Type B pancreatic cell (in vitro differentiated cells): Measurements from ENCODE around the gene ZFAND2B. TPM values are rescaled to one million over a fixed set of nuclear protein-coding genes. Genes with fewer than 3 reads are reported as not detected.

ENCODE experiments used
- DNase-seq: peaks from one replicate; pipeline ENCODE4 v3.0.0; 2021; ENCODE audit warnings: mixed read lengths; ENCODE audit not compliant: unreplicated experiment; ENCODE audit errors: extremely low spot score
- H3K27ac Mint-ChIP-seq: 2 replicates; pipeline ENCODE4 v1.8.0; 2021; ENCODE audit warnings: mild to moderate bottlenecking, mixed read lengths
- H3K27me3 Mint-ChIP-seq: 2 replicates; pipeline ENCODE4 v1.8.0; 2021; ENCODE audit warnings: mixed read lengths
- H3K36me3 Mint-ChIP-seq: 2 replicates; pipeline ENCODE4 v1.8.0; 2021; ENCODE audit warnings: mixed read lengths
- H3K4me1 Mint-ChIP-seq: one replicate; pipeline ENCODE4 v1.8.0; 2021; ENCODE audit warnings: mixed read lengths; ENCODE audit not compliant: unreplicated experiment
- H3K4me3 Mint-ChIP-seq: 2 replicates; pipeline ENCODE4 v1.8.0; 2021; ENCODE audit warnings: mild to moderate bottlenecking, mixed read lengths
- H3K9me3 Mint-ChIP-seq: 2 replicates; pipeline ENCODE4 v1.8.0; 2021; ENCODE audit warnings: mixed read lengths
- CTCF ChIP-seq: fragments of 200-600 bp; sonication (generic); conservative IDR thresholded peaks from 2 replicates; pipeline ENCODE4 v1.5.0; 2021; ENCODE audit warnings: antibody characterized with exemption, mild to moderate bottlenecking
- total RNA-seq: library from RNA; stranded (reverse); gene quantifications from 2 replicates; pipeline ENCODE4 v1.2.1, GENCODE V29; 2021; ENCODE audit warnings: low replicate concordance

Gene ZFAND2B
- total RNA-seq, 1 donor from 2014 or later: 25.9 TPM

- no peak overlapping the region for H3K4me3 Mint-ChIP-seq
- H3K27ac Mint-ChIP-seq: no peak overlapping the region
- peaks cover 9% of the 10 kb centered on the region for H3K27me3 Mint-ChIP-seq
Measured at GRCh38 chr2:219204425-219205164, 2.0 kb upstream of the ZFAND2B start.

GRCh38 chr2:219205165-219205538, 1.4 kb upstream of the ZFAND2B start:
- H3K9me3 Mint-ChIP-seq: no peaks in the 10 kb centered on the region
- H3K36me3 Mint-ChIP-seq: no peaks in the 10 kb centered on the region
- TF ChIP-seq CTCF: no peak
- H3K27me3 Mint-ChIP-seq: peaks cover 8% of the 10 kb centered on the region
- H3K4me3 Mint-ChIP-seq: peak overlapping the region; percentile 51
- no peak for DNase-seq
- no peak overlapping the region for H3K27ac Mint-ChIP-seq
- H3K4me1 Mint-ChIP-seq: peaks cover 18% of the 10 kb centered on the region

More at GRCh38 chr2:219204425-219205164, 2.0 kb upstream of the ZFAND2B start:
- no peaks in the 10 kb centered on the region for H3K36me3 Mint-ChIP-seq
- no peak for TF ChIP-seq CTCF
- no peak for DNase-seq
- no peaks in the 10 kb centered on the region for H3K9me3 Mint-ChIP-seq
- peaks cover 18% of the 10 kb centered on the region for H3K4me1 Mint-ChIP-seq

GRCh38 chr2:219205981-219206327, 628 bp upstream of the ZFAND2B start:
- no peaks in the 10 kb centered on the region for H3K9me3 Mint-ChIP-seq
- peak overlapping the region; percentile 97 for H3K4me3 Mint-ChIP-seq
- H3K27me3 Mint-ChIP-seq: peaks cover 8% of the 10 kb centered on the region
- no peak for DNase-seq
- peaks cover 18% of the 10 kb centered on the region for H3K4me1 Mint-ChIP-seq
- no peaks in the 10 kb centered on the region for H3K36me3 Mint-ChIP-seq
- H3K27ac Mint-ChIP-seq: peak overlapping the region; percentile 98
- no peak for TF ChIP-seq CTCF

DNA sequence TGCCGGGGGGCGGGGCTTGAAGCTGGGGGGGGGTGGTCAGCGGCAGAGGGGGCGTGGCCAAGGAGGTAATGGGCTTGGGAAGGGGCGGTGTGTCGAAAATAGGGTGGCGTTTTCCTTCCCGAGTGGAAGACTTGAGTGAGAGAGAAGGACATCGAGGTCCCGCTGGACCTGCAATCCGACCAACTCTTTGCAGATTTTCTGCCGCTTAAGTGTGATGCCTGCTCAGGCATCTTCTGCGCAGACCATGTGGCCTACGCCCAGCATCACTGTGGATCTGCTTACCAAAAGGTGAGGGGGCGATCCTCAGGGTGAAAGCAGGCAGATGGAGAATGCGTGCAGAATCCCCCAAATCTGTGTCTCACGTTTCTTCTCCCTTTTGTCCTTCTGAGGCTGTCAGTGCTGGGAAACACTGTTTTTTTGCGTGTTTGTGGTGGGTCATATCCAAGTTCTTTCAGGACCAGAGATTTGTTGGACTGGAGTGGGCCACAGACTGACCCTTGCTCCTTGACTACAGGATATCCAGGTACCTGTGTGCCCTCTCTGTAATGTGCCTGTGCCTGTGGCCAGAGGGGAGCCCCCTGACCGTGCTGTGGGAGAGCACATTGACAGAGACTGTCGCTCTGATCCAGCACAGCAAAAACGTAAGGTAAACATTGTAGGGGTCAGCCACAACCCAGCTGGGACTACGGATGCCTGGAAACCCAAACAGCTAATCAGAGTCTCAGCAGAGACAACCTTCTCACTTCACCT, 727 bp downstream of the ZFAND2B start:
- H3K4me1 Mint-ChIP-seq: peaks cover 18% of the 10 kb centered on the region
- no peaks in the 10 kb centered on the region for H3K36me3 Mint-ChIP-seq
- peaks cover 8% of the 10 kb centered on the region for H3K27me3 Mint-ChIP-seq
- no peaks in the 10 kb centered on the region for H3K9me3 Mint-ChIP-seq
- peak overlapping the region; percentile 97 for H3K4me3 Mint-ChIP-seq
- TF ChIP-seq CTCF: no peak
- H3K27ac Mint-ChIP-seq: peak overlapping the region; percentile 98
- no peak for DNase-seq

GRCh38 chr2:219207884-219208740, 1.5 kb downstream of the ZFAND2B start:
- H3K4me3 Mint-ChIP-seq: peak overlapping the region; percentile 97
- no peak for DNase-seq
- H3K27me3 Mint-ChIP-seq: peaks cover 8% of the 10 kb centered on the region
- no peaks in the 10 kb centered on the region for H3K36me3 Mint-ChIP-seq
- TF ChIP-seq CTCF: no peak
- no peaks in the 10 kb centered on the region for H3K9me3 Mint-ChIP-seq
- H3K27ac Mint-ChIP-seq: peak overlapping the region; percentile 98
- H3K4me1 Mint-ChIP-seq: peaks cover 18% of the 10 kb centered on the region
